Keratinocyte (primary cell): Measurements from ENCODE around the gene DLG2. TPM values are rescaled to one million over a fixed set of nuclear protein-coding genes. Genes with fewer than 3 reads are reported as not detected.

Experiments
- DNase-seq: peaks from one replicate; pipeline ENCODE4 v3.0.0-alpha.2; 2011; ENCODE audit warnings: low read depth, missing footprints, low spot score
- FAIRE-seq: peaks from 2 replicates; lab custom pipeline; 2011; peaks lifted over from hg19 to GRCh38; lab: Jason Lieb, UNC
- H2AFZ ChIP-seq: 2 replicates; pipeline ENCODE4 v1.6.0; 2012; ENCODE audit warnings: low read length, control low read depth, inconsistent platforms; ENCODE audit not compliant: control insufficient read depth
- H3K27ac ChIP-seq: 2 replicates; pipeline ENCODE4 v1.5.1; 2011; ENCODE audit warnings: low read length; ENCODE audit not compliant: control insufficient read depth, insufficient read depth
- H3K27me3 ChIP-seq: 3 replicates; pipeline ENCODE4 v1.6.0; 2011; ENCODE audit warnings: low read length; ENCODE audit not compliant: control insufficient read depth, insufficient read depth; ENCODE audit errors: extremely low read depth
- H3K36me3 ChIP-seq, 2 experiments: 2 replicates in 1 of 2; 3 replicates in 1 of 2; pipeline ENCODE4 v1.5.1; 2011; ENCODE audit warnings: low read length in 2 of 2, mild to moderate bottlenecking in 1 of 2; ENCODE audit not compliant: control insufficient read depth in 2 of 2, insufficient read depth in 2 of 2; ENCODE audit errors: extremely low read depth in 1 of 2
- H3K4me1 ChIP-seq: 3 replicates; pipeline ENCODE4 v1.5.1; 2011; ENCODE audit warnings: low read length; ENCODE audit not compliant: control insufficient read depth, insufficient read depth; ENCODE audit errors: extremely low read depth
- H3K4me2 ChIP-seq: 3 replicates; pipeline ENCODE4 v1.6.0; 2011; ENCODE audit warnings: low read depth, low read length; ENCODE audit not compliant: control insufficient read depth, insufficient read depth; ENCODE audit errors: extremely low read depth
- H3K4me3 ChIP-seq, 3 experiments: fragments of 200-600 bp in 1 of 3; sonication (generic) in 1 of 3; 2 replicates in 2 of 3; 3 replicates in 1 of 3; pipeline ENCODE4 v1.5.1; 2011 to 2016; ENCODE audit warnings: low read length in 3 of 3, mild to moderate bottlenecking in 3 of 3, control low read depth in 2 of 3, inconsistent platforms in 1 of 3, low read depth in 1 of 3, mixed read lengths in 1 of 3, mixed run types in 1 of 3, moderate library complexity in 1 of 3; ENCODE audit not compliant: control insufficient read depth in 2 of 3, insufficient read depth in 2 of 3; ENCODE audit errors: extremely low read depth in 1 of 3
- H3K79me2 ChIP-seq: 2 replicates; pipeline ENCODE4 v1.6.0; 2012; ENCODE audit warnings: low read length; ENCODE audit not compliant: control insufficient read depth, insufficient read depth
- H3K9ac ChIP-seq: 3 replicates; pipeline ENCODE4 v1.6.0; 2011; ENCODE audit warnings: low read length; ENCODE audit not compliant: control insufficient read depth, insufficient read depth; ENCODE audit errors: extremely low read depth
- H3K9me1 ChIP-seq: 3 replicates; pipeline ENCODE4 v1.6.0; 2011; ENCODE audit warnings: low read length; ENCODE audit not compliant: control insufficient read depth, insufficient read depth; ENCODE audit errors: extremely low read depth
- H3K9me3 ChIP-seq: 2 replicates; pipeline ENCODE4 v1.5.1; 2012; ENCODE audit warnings: low read depth, low read length; ENCODE audit not compliant: control insufficient read depth
- H4K20me1 ChIP-seq: 3 replicates; pipeline ENCODE4 v1.6.0; 2011; ENCODE audit warnings: low read length; ENCODE audit not compliant: control insufficient read depth, insufficient read depth; ENCODE audit errors: extremely low read depth
- CTCF ChIP-seq, 3 experiments: IDR thresholded peaks in 1 of 3; conservative IDR thresholded peaks in 1 of 3; optimal IDR thresholded peaks in 1 of 3; 2 replicates in 2 of 3; 3 replicates in 1 of 3; pipeline versions ENCODE3 to v1.5.1; 2011; ENCODE audit warnings: low read length in 3 of 3, mild to moderate bottlenecking in 3 of 3, moderate library complexity in 2 of 3, control low read depth in 1 of 3, inconsistent platforms in 1 of 3; ENCODE audit not compliant: insufficient read depth in 2 of 3; ENCODE audit errors: extremely low read depth in 1 of 3
- EZH2 ChIP-seq: IDR thresholded peaks from one replicate; pipeline ENCODE4 v1.6.1; 2012; ENCODE audit warnings: inconsistent platforms, mild to moderate bottlenecking, low read length, moderate library complexity
- dilution Hi-C: fragments of 300-500 bp; cut with MboI; formaldehyde crosslinking; loops from one replicate; pipeline ENCODE4 v1.7.0; 2020; ENCODE audit warnings: low sequenced_read_pairs; ENCODE audit not compliant: extremely low pct_ligation_motif_present
- polyA plus RNA-seq, 5 experiments: library from polyadenylated mRNA; depleted of rRNA in 3 of 5; stranded (reverse) in 3 of 5; stranded (forward) in 1 of 5; unstranded in 1 of 5; fragments of >200 nt; gene quantifications; 1 replicate in 1 of 5; 2 replicates in 3 of 5; 3 replicates in 1 of 5; pipeline versions ENCODE4 v1.2.1 to v1.2.3, GENCODE V29; 2011 to 2012; ENCODE audit warnings: missing spikeins in 2 of 5, low read depth in 1 of 5, low replicate concordance in 1 of 5

The DLG2 gene
- polyA plus RNA-seq, 1 donor (not counting 4 experiments of a cell fraction or from before 2014, with no cell fraction given): 0.55 TPM

GRCh38 chr11:84824624-84825023 is 802.5 kb downstream of the DLG2 start:
- H3K9me3 ChIP-seq: no peaks in the 10 kb centered on the region
- no peak overlapping the region for H2AFZ ChIP-seq
- dilution Hi-C loops: no loop called here

GRCh38 chr11:84819537-84819936 is 807.6 kb downstream of the DLG2 start:
- Histone ChIP-seq H2AFZ (no peak overlapping the region), H4K20me1 (no peaks in the 10 kb centered on the region), H3K4me3 (no peak overlapping the region), H3K36me3 (no peaks in the 10 kb centered on the region), H3K4me1 (peaks cover 15% of the 10 kb centered on the region), H3K79me2 (no peaks in the 10 kb centered on the region), H3K27ac (no peak overlapping the region), H3K9ac (no peak overlapping the region), H3K9me1 (no peaks in the 10 kb centered on the region), H3K27me3 (no peaks in the 10 kb centered on the region), H3K9me3 (no peaks in the 10 kb centered on the region), H3K4me2 (peak overlapping the region; percentile 6)
- dilution Hi-C loops: no loop called here
- DNase-seq: no peak
- no peak for FAIRE-seq
- no peak for TF ChIP-seq CTCF (optimal IDR thresholded peaks at IDR 0.05 in 1 of 3, IDR thresholded peaks at IDR 0.05 in 1 of 3, conservative IDR thresholded peaks at IDR 0.05 in 1 of 3; ENCODE audit: extremely low read depth in 1 of 3, insufficient read depth in 2 of 3, low read length in 3 of 3)
- TF ChIP-seq EZH2: no peak

More at GRCh38 chr11:84824624-84825023, 802.5 kb downstream of the DLG2 start:
- H3K4me1 ChIP-seq: peaks cover 6% of the 10 kb centered on the region
- no peak overlapping the region for H3K4me2 ChIP-seq
- H3K79me2 ChIP-seq: no peaks in the 10 kb centered on the region
- FAIRE-seq (no peak), DNase-seq (no peak)
- H3K27me3 ChIP-seq: no peaks in the 10 kb centered on the region
- H3K4me3 ChIP-seq: no peak overlapping the region
- H4K20me1 ChIP-seq: no peaks in the 10 kb centered on the region
- no peak overlapping the region for H3K9ac ChIP-seq
- no peaks in the 10 kb centered on the region for H3K36me3 ChIP-seq
- no peaks in the 10 kb centered on the region for H3K9me1 ChIP-seq
- TF ChIP-seq EZH2 (no peak), CTCF (optimal IDR thresholded peaks at IDR 0.05 in 1 of 3, IDR thresholded peaks at IDR 0.05 in 1 of 3, conservative IDR thresholded peaks at IDR 0.05 in 1 of 3; ENCODE audit: extremely low read depth in 1 of 3, insufficient read depth in 2 of 3, low read length in 3 of 3) (no peak)
- H3K27ac ChIP-seq: no peak overlapping the region
